HepG2 (cell line): Measurements from ENCODE around the gene CLEC14A. TPM values are rescaled to one million over a fixed set of nuclear protein-coding genes. Genes with fewer than 3 reads are reported as not detected.

Source experiments
- ATAC-seq: fragments of 200-7000 bp; cut with Tn5 transposase; 3 replicates; pipeline ENCODE4 v1.9.1; 2020; ENCODE audit warnings: mild to moderate bottlenecking, moderate library complexity
- BruUV-seq: library from RNA; stranded (reverse); fragments of 400-500 nt; replicated peaks from 2 replicates; lab custom pipeline; 2021; lab: Mats Ljungman, UMichigan
- CTCF ChIA-PET: fragments of 300-600 bp; formaldehyde crosslinking; extraction: SDS; loops from one replicate; lab custom pipeline; 2021; ENCODE audit warnings: low total read pairs, inconsistent platforms, low intra/inter-chr PET ratio; lab: Yijun Ruan, JAX
- POLR2A ChIA-PET: fragments of 350-600 bp; sonication (Branson Sonifier 250); formaldehyde crosslinking; loops from one replicate; lab custom pipeline; 2020; ENCODE audit warnings: antibody characterized with exemption, inconsistent platforms; lab: Yijun Ruan, JAX
- DNase-seq: peaks from one replicate; pipeline ENCODE4 v3.0.0-alpha.2; 2015; ENCODE audit warnings: low spot score
- FAIRE-seq: peaks from 3 replicates; lab custom pipeline; 2011; peaks lifted over from hg19 to GRCh38; lab: Jason Lieb, UNC
- H2AFZ ChIP-seq: one replicate; pipeline ENCODE4 v1.6.1; 2011; ENCODE audit warnings: low read length, inconsistent platforms
- H3K27ac ChIP-seq: fragments of 300-600 bp; 3 replicates; pipeline ENCODE4 v1.8.0; 2011; ENCODE audit warnings: mixed run types, mild to moderate bottlenecking, mixed read lengths, low read length, inconsistent platforms; ENCODE audit not compliant: insufficient read depth; ENCODE audit errors: extremely low read length
- H3K27me3 ChIP-seq, 2 experiments: fragments of 200-600 bp in 1 of 2; 2 replicates in 1 of 2; 3 replicates in 1 of 2; pipeline versions ENCODE4 v1.6.0 to v1.8.0; 2011; ENCODE audit warnings: low read length in 2 of 2, mild to moderate bottlenecking in 2 of 2, moderate library complexity in 2 of 2, inconsistent platforms in 1 of 2; ENCODE audit not compliant: insufficient read depth in 2 of 2, control insufficient read depth in 1 of 2
- H3K36me3 ChIP-seq, 2 experiments: fragments of 200-600 bp in 1 of 2; replicated peaks in 1 of 2; 2 replicates in 1 of 2; 3 replicates in 1 of 2; pipeline versions ENCODE4 v1.5.1 to v1.8.0; 2011; ENCODE audit warnings: low read length in 2 of 2, inconsistent platforms in 1 of 2; ENCODE audit not compliant: insufficient read depth in 2 of 2, control insufficient read depth in 1 of 2
- H3K4me1 ChIP-seq: 2 replicates; pipeline ENCODE4 v1.5.1; 2012; ENCODE audit warnings: low read length, inconsistent platforms; ENCODE audit not compliant: insufficient read depth
- H3K4me2 ChIP-seq: 2 replicates; pipeline ENCODE4 v1.6.0; 2011; ENCODE audit warnings: low read depth, low read length, inconsistent platforms
- H3K4me3 ChIP-seq, 3 experiments: fragments of 200-600 bp in 1 of 3; sonication (generic), shearing (Covaris generic) in 1 of 3; replicated peaks in 1 of 3; 2 replicates each; pipeline ENCODE4 v1.5.1; 2011 to 2016; ENCODE audit warnings: low read length in 3 of 3, inconsistent platforms in 2 of 3, low read depth in 2 of 3, mild to moderate bottlenecking in 2 of 3, control low read depth in 1 of 3, mixed read lengths in 1 of 3; ENCODE audit not compliant: insufficient read depth in 1 of 3
- H3K79me2 ChIP-seq: one replicate; pipeline ENCODE4 v1.6.1; 2011; ENCODE audit warnings: low read length, inconsistent platforms; ENCODE audit not compliant: insufficient read depth
- H3K9ac ChIP-seq: 2 replicates; pipeline ENCODE4 v1.6.0; 2011; ENCODE audit warnings: mild to moderate bottlenecking, low read depth, low read length, inconsistent platforms; ENCODE audit not compliant: insufficient read depth
- H3K9me3 ChIP-seq: 2 replicates; pipeline ENCODE4 v1.5.1; 2012; ENCODE audit warnings: mild to moderate bottlenecking, low read length
- H4K20me1 ChIP-seq: 2 replicates; pipeline ENCODE4 v1.6.0; 2011; ENCODE audit warnings: inconsistent platforms, mild to moderate bottlenecking, low read length, moderate library complexity; ENCODE audit not compliant: insufficient read depth
- EP300 ChIP-seq, 3 experiments: sonication (generic) in 1 of 3; formaldehyde crosslinking in 1 of 3; IDR thresholded peaks; 2 replicates each; pipeline versions ENCODE4 v1.5.1 to v1.6.1; 2011 to 2020; ENCODE audit warnings: low read depth in 2 of 3, low read length in 2 of 3, borderline replicate concordance in 1 of 3, improper control_type of control experiment in 1 of 3, mild to moderate bottlenecking in 1 of 3, missing genetic modification reagents in 1 of 3, moderate library complexity in 1 of 3
- FIP1L1 ChIP-seq: fragments of 200-400 bp; formaldehyde crosslinking; IDR thresholded peaks from 2 replicates; pipeline ENCODE4 v1.6.1; 2018; ENCODE audit warnings: low read depth, mild to moderate bottlenecking, low read length, moderate library complexity, borderline replicate concordance; ENCODE audit not compliant: insufficient read depth
- FLYWCH1 ChIP-seq: sonication (generic); formaldehyde crosslinking; IDR thresholded peaks from 2 replicates; pipeline ENCODE4 v1.8.1; 2023; ENCODE audit warnings: mild to moderate bottlenecking, missing genetic modification reagents
- FOXA3 ChIP-seq: IDR thresholded peaks from 2 replicates; pipeline ENCODE4 v1.6.1; 2016; ENCODE audit warnings: missing genetic modification reagents, missing compliant biosample characterization
- HOMEZ ChIP-seq: IDR thresholded peaks from 2 replicates; pipeline ENCODE4 v1.6.1; 2016; ENCODE audit warnings: low read depth
- PATZ1 ChIP-seq: sonication (generic); formaldehyde crosslinking; IDR thresholded peaks from 2 replicates; pipeline ENCODE4 v1.4.0; 2020; ENCODE audit warnings: missing genetic modification reagents
- SMAD1 ChIP-seq: sonication (generic); formaldehyde crosslinking; IDR thresholded peaks from 2 replicates; pipeline ENCODE4 v1.4.0; 2020; ENCODE audit warnings: missing genetic modification reagents, low read depth, mild to moderate bottlenecking, borderline replicate concordance
- SMC3 ChIP-seq: IDR thresholded peaks from 2 replicates; pipeline ENCODE4 v1.6.1; 2011; ENCODE audit warnings: low read length, improper control_type of control experiment
- SOX13 ChIP-seq, 3 experiments: fragments of 450-650 bp in 1 of 3; sonication (generic) in 1 of 3; formaldehyde crosslinking in 1 of 3; IDR thresholded peaks in 2 of 3; conservative IDR thresholded peaks in 1 of 3; 2 replicates each; pipeline versions ENCODE4 v1.5.0 to v1.6.1; 2016 to 2020; ENCODE audit warnings: antibody characterized with exemption in 1 of 3, mild to moderate bottlenecking in 1 of 3, missing compliant biosample characterization in 1 of 3, missing genetic modification reagents in 1 of 3, moderate library complexity in 1 of 3
- THAP8 ChIP-seq: sonication (generic); formaldehyde crosslinking; IDR thresholded peaks from 2 replicates; pipeline ENCODE4 v1.5.1; 2020; ENCODE audit warnings: missing genetic modification reagents, mild to moderate bottlenecking, borderline replicate concordance
- THYN1 ChIP-seq: sonication (generic); formaldehyde crosslinking; IDR thresholded peaks from 2 replicates; pipeline ENCODE4 v1.8.1; 2023; ENCODE audit warnings: low read depth, mild to moderate bottlenecking, moderate library complexity, missing genetic modification reagents, borderline replicate concordance
- ZBTB39 ChIP-seq: sonication (generic); formaldehyde crosslinking; IDR thresholded peaks from 2 replicates; pipeline ENCODE4 v1.5.0; 2020; ENCODE audit warnings: missing genetic modification reagents
- ZBTB42 ChIP-seq: sonication (generic); formaldehyde crosslinking; IDR thresholded peaks from 2 replicates; pipeline ENCODE4 v1.5.0; 2020; ENCODE audit warnings: mild to moderate bottlenecking, missing genetic modification reagents
- ZFP36L1 ChIP-seq: sonication (generic); formaldehyde crosslinking; IDR thresholded peaks from 2 replicates; pipeline ENCODE4 v1.8.0; 2022; ENCODE audit warnings: mild to moderate bottlenecking, missing genetic modification reagents, moderate library complexity
- ZFP82 ChIP-seq: sonication (generic); formaldehyde crosslinking; IDR thresholded peaks from 2 replicates; pipeline ENCODE4 v1.5.1; 2020; ENCODE audit warnings: mild to moderate bottlenecking, missing genetic modification reagents, borderline replicate concordance
- ZNF20 ChIP-seq: sonication (generic); formaldehyde crosslinking; IDR thresholded peaks from 2 replicates; pipeline ENCODE4 v1.4.0; 2020; ENCODE audit warnings: mild to moderate bottlenecking, moderate library complexity, missing genetic modification reagents
- ZNF441 ChIP-seq: sonication (generic); formaldehyde crosslinking; IDR thresholded peaks from 2 replicates; pipeline ENCODE4 v1.7.0; 2021; ENCODE audit warnings: missing genetic modification reagents, borderline replicate concordance
- ZNF761 ChIP-seq: sonication (generic); formaldehyde crosslinking; conservative IDR thresholded peaks from 2 replicates; pipeline ENCODE4 v1.4.0; 2020; ENCODE audit warnings: mild to moderate bottlenecking, missing genetic modification reagents
- in situ Hi-C: cut with HindIII; loops from 2 replicates; pipeline ENCODE4 v1.10.0; 2017; ENCODE audit warnings: low pct_unique_long_range_greater_than_20kb; ENCODE audit not compliant: extremely low pct_ligation_motif_present
- intact Hi-C: fragments of 100-400 bp; cut with micrococcal nuclease; formaldehyde crosslinking; loops from one replicate; pipeline ENCODE4 v1.10.0; 2022; ENCODE audit not compliant: unreplicated experiment
- polyA plus RNA-seq, 8 experiments: library from polyadenylated mRNA; depleted of rRNA in 3 of 8; stranded (reverse) in 7 of 8; unstranded in 1 of 8; fragments of >200 nt; fragmentation: Illumina TruSeq in 4 of 8; extraction: Trizol in 4 of 8; gene quantifications; 2 replicates each; pipeline versions ENCODE4 v1.2.1 to v1.2.3, GENCODE V29; 2011 to 2016; ENCODE audit warnings: low read depth in 4 of 8, missing spikeins in 1 of 8, mixed read lengths in 1 of 8; ENCODE audit not compliant: insufficient read depth in 1 of 8
- total RNA-seq, 5 experiments: library from RNA; depleted of rRNA; stranded (reverse); fragments of >200 nt; fragmentation: Illumina TruSeq; extraction: Trizol; gene quantifications; 2 replicates each; pipeline ENCODE4 v1.2.3, GENCODE V29; 2016; ENCODE audit warnings: low read depth in 1 of 5

Gene CLEC14A
- total and polyA plus RNA-seq, 2 of the 13 experiments (the other 11 are each of a cell fraction or from before 2014, with no cell fraction given), result not detected

GRCh38 chr14:38204719-38205115 is 51.2 kb downstream of the CLEC14A start:
- in situ Hi-C loops, result loop anchor here (5.0 to 10.0 kb wide), 2 partner anchors 302 to 500 kb away; no protein-coding TSS in a partner anchor
- Histone ChIP-seq H3K4me3 (no peak overlapping the region), H3K9me3 (no peaks in the 10 kb centered on the region), H4K20me1 (no peaks in the 10 kb centered on the region), H3K27ac (no peak overlapping the region), H2AFZ (no peak overlapping the region), H3K9ac (no peak overlapping the region), H3K27me3 (peaks cover 5 to 26% of the 10 kb centered on the region in 2 experiments), H3K36me3 (no peaks in the 10 kb centered on the region), H3K4me1 (peaks cover 15% of the 10 kb centered on the region), H3K79me2 (no peaks in the 10 kb centered on the region), H3K4me2 (no peak overlapping the region)
- POLR2A ChIA-PET, result no interaction called here
- DNase-seq (no peak), FAIRE-seq (no peak), ATAC-seq (no peak)
- intact Hi-C loops, result no loop called here
- CTCF ChIA-PET, result no interaction called here
- BruUV-seq, result no TSS peak
- TF ChIP-seq ZFP36L1 (CRISPR knock-in tag), result no peak
- no peak for TF ChIP-seq FLYWCH1 (CRISPR knock-in tag)
- TF ChIP-seq ZNF441 (CRISPR knock-in tag), result no peak
- TF ChIP-seq THYN1 (CRISPR knock-in tag), result no peak
- TF ChIP-seq THAP8 (CRISPR knock-in tag), result no peak
- TF ChIP-seq ZNF20 (CRISPR knock-in tag), result no peak
- TF ChIP-seq FIP1L1, result no peak
- no peak for TF ChIP-seq ZNF761
- TF ChIP-seq SOX13 (IDR thresholded peaks at IDR 0.05), result no peak
- TF ChIP-seq SOX13 (CRISPR knock-in tag; conservative IDR thresholded peaks at IDR 0.05 in 1 of 2, IDR thresholded peaks at IDR 0.05 in 1 of 2), result no peak
- no peak for TF ChIP-seq ZFP82 (CRISPR knock-in tag)
- TF ChIP-seq HOMEZ (CRISPR knock-in tag), result no peak
- no peak for TF ChIP-seq PATZ1 (CRISPR knock-in tag)
- no peak for TF ChIP-seq ZBTB42 (CRISPR knock-in tag)
- no peak for TF ChIP-seq FOXA3 (CRISPR knock-in tag)
- no peak for TF ChIP-seq EP300 (IDR thresholded peaks at IDR 0.05; ENCODE audit: low read depth in 2 of 2, low read length in 2 of 2)
- no peak for TF ChIP-seq EP300 (CRISPR knock-in tag; IDR thresholded peaks at IDR 0.05; ENCODE audit: borderline replicate concordance)
- TF ChIP-seq SMAD1 (CRISPR knock-in tag), result no peak
- TF ChIP-seq ZBTB39 (CRISPR knock-in tag), result no peak
- TF ChIP-seq SMC3, result no peak
